ENCODE results near the gene ARF1.

Gene ARF1

DNA sequence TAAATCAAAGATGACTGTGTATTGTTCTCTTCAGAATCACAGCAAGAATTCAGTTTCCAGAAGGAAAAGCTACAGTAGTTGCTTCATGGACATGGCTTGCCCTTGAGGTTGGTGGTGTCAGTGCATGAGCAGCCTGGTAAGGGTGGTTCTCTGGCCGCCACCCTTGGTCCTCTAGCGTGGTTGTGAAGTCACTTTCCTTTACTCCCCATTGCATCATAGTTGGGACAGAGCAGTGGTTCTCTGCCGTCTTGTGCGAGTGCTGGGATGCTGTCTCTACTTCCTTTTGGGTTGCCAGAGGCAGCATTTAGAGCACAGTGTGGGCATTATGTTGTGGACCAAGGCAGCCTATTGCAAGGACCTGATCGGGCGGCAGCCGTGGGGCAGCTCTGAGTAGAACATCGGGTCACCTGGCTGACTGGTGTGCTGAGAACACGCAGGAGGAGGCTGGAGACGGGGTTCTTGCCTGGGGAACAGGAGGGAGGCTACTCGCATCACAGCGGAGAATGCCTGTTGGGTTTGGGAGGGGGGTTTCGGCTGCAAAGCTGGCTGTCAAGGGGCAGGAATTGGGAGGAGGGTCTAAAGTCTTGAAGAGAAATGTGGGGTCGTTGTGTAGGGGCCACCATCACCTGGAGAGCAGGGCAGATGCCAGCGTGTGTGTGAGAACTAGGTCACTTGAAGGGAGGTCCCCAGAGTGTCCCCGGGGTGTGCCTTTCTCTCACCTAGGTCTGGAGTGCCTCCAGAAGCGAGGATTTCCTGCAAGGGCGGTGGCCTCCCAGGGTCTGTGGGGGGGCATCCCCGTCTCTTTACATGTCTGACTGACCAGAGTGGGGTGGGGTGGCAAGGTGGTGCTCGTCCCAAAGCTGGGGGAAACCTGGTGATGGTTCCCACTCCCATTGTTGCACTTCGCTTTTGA, 6.3 kb downstream of the ARF1 start:
- DNase-seq (ENCODE audit: low spot score), result no peak

- DNase-seq (ENCODE audit: low spot score), result no peak
These were observed 7.2 kb downstream of the ARF1 start for GRCh38 chr1:228089519-228090380.

DNA sequence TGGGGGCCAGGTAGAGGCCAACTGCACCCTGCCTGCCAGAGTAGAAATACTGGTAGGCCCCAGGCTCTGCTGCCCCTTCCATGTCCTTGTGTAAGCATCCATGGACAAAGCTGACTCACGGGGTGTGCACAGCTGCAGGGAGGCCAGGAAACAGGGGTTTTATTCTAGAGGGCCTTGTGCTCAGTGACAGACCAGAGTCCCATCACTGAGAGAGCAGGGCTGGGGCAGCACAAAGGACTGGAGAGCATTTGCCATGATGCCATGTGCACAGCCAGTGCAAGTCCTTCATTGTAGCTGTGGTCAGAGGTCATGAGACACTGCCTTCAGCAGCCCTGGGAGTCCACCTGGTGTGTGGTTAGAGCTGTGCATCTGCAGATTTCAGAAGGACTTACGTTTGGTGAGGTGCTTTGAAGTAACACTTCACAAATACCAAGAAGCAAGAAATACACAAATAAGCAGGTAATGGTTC, 8.1 kb downstream of the ARF1 start:
- DNase-seq (ENCODE audit: low spot score), result no peak

GRCh38 chr1:228091084-228091483, 8.6 kb downstream of the ARF1 start:
- no peak for DNase-seq (ENCODE audit: low spot score)

- no peak for DNase-seq (ENCODE audit: low spot score)
These were observed 10.0 kb downstream of the ARF1 start for GRCh38 chr1:228092342-228093049.

- DNase-seq (ENCODE audit: low spot score), result no peak
These were observed 10.8 kb downstream of the ARF1 start for GRCh38 chr1:228093050-228093906.

- no peak for DNase-seq (ENCODE audit: low spot score)
These were observed 12.0 kb downstream of the ARF1 start for GRCh38 chr1:228094432-228095016.

- peak; percentile 4 for DNase-seq (ENCODE audit: low spot score)
These were observed 12.7 kb downstream of the ARF1 start for GRCh38 chr1:228095161-228095560.

DNA sequence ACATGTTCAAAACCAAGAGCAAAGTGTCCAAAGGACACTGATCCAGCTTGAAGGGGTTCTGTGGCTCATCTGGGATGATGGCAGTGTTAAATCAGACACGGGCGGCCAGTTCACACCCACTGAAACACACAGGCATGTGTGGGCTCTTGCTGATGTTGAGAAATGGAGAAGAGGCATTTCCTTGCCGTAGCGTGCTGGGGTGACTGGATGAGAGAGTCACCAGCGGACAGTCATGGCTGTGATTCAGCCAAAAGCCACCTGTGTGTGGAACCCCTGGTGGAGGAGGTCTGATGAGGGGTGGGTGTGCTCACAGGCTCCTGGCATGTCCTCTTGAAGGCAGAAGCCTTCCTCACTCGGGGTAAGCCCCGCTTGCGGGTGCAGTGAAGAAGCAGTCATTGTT, 13.4 kb downstream of the ARF1 start:
- peak; percentile 1 for DNase-seq (ENCODE audit: low spot score)

DNA sequence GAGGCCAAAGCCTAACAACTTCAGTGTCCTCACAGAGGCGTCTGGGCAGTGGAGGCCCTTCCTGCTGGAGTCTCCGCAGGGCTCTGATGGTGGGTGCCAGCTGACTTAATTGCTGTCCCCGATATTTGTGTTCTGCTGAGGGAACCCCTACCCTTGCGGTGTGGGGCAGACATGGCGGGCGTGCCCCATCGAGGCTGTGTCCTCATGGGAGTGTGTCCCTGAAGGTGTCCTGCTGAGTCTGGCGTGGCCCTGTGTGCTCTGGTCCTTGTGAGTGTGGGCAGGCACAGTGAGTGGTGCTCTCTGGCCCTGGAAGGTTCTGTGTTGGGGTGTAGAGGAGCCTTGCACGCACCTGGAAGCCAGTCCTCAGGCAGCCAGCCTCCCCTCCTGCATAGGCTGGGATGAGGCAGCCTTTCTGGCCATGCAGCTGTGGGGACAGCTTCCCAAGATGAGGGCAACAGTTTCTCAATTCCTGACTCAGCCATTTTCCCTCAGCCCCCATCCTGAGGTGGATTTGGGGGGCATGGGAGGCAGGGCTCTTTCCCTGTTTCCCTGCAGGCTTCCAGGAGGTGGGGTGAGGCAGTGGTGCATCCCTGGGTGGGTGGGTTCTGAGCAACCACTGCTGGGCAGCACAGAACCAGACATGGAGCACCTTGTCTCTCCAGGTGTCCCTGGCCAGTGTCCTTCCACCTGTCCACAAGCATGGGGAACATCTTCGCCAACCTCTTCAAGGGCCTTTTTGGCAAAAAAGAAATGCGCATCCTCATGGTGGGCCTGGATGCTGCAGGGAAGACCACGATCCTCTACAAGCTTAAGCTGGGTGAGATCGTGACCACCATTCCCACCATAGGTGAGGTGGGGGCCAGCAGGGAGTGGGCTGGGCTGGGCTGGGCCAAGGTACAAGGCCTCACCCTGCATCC, 14.2 kb downstream of the ARF1 start:
- DNase-seq (ENCODE audit: low spot score), result peak; percentile 3

- no peak for DNase-seq (ENCODE audit: low spot score)
These were observed 15.0 kb downstream of the ARF1 start for GRCh38 chr1:228097333-228098081.

DNA sequence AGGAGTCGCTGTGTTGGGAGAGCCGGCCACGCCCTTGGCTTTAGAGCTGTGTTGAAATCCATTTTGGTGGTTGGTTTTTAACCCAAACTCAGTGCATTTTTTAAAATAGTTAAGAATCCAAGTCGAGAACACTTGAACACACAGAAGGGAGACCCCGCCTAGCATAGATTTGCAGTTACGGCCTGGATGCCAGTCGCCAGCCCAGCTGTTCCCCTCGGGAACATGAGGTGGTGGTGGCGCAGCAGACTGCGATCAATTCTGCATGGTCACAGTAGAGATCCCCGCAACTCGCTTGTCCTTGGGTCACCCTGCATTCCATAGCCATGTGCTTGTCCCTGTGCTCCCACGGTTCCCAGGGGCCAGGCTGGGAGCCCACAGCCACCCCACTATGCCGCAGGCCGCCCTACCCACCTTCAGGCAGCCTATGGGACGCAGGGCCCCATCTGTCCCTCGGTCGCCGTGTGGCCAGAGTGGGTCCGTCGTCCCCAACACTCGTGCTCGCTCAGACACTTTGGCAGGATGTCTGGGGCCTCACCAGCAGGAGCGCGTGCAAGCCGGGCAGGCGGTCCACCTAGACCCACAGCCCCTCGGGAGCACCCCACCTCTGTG, 15.9 kb downstream of the ARF1 start:
- no peak for DNase-seq (ENCODE audit: low spot score)

- DNase-seq (ENCODE audit: low spot score), result no peak
These were observed 16.8 kb downstream of the ARF1 start for GRCh38 chr1:228099331-228099732.

DNA sequence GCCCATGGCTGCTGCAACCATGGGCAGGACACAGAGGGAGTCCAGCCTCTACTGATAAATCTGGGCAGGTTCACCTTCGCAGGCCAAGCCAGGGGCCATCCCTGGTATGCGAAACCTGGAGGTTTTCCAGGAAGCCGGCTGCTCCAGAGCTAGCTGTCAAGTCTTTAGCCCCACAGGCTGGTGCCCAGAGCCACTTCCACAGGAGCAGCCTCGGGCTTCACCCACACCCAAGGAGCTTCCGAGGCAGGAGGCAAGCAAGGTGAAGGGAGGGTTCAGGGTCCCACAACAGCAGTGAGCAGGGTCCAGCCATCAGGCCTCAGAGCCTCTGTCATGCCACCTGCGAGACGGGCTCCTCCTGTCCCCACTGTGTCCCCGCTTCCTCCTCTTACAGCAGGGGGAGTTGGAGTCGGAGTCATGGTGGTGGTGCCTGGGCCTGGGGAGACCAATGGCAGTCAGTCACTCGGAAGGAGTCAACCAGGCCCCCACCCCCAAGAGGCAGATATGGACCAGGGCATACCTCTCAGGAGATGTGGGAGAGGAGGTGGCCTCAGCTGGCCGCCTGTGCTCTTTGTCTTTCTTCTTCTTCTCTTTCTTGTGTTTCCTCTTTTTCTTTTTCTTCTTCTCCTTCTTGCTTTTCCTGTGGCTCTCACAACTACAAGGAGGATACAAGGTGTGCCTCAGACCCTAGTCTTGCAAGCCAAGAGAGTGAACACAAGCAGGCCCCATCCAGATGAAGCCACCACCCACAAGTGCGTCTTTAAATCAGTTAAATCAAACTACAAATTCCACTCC, 18.5 kb downstream of the ARF1 start:
- DNase-seq (ENCODE audit: low spot score), result no peak

GRCh38 chr1:228101614-228101993, 19.1 kb downstream of the ARF1 start:
- DNase-seq (ENCODE audit: low spot score), result no peak

DNA sequence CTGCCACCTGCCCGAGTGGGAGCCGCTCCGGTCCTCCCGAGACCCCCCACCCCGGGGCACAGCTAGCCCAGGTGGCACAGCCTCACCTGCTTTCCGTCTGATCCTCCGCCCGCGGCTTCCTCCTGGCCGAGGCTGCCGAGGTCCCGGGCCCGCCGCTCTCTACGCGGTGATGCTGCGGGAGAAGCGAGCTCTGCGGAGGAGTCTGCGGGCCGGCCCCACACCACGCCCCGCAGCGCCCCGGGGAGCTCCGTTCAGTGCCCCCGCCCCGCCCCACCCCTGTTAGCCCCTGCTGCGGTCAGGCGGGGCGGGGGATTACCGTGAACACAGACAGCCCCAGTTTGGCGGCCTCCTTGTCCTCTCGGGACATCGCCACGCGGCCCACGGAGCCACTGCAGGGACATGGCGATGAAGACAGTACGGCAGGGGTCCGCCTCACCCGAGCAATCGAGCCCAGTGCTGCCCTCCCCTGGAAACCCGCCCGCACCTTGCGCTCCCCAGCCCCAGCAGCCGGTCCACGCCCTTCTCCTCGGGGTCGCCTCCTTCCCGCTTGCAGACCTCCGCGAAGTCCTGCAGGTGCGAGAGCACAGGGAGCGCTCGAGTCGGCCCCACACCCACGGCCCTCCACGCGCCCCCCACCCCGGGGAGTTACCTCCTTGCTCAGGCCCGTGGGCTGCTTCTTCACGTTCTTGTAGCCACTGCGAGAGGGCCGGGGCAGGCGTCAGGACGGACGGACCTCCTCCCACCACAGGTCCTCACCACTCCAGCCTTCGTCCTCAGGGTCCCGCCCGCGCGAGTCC, 19.7 kb downstream of the ARF1 start:
- DNase-seq (ENCODE audit: low spot score), result peak; percentile 83

All from iPS-NIHi11 (cell line).